Forelimb muscle (tissue), 1 donor: ENCODE measurements around the gene BBX. TPM values are rescaled to one million over a fixed set of nuclear protein-coding genes. Genes with fewer than 3 reads are reported as not detected.

Experiments
- DNase-seq: peaks from one replicate; pipeline ENCODE4 v3.0.0-alpha.2; 2013; ENCODE audit warnings: low read depth
- polyA plus RNA-seq: library from polyadenylated mRNA; unstranded; fragments of 120-200 nt; gene quantifications from one replicate; pipeline ENCODE4 v1.2.1, GENCODE V29; 2013; ENCODE audit not compliant: insufficient read length

BBX gene
- polyA plus RNA-seq, 1 donor, result 42.0 TPM

GRCh38 chr3:107745354-107745753 is 222.6 kb downstream of the BBX start:
- no peak for DNase-seq

GRCh38 chr3:107752202-107752990 is 229.6 kb downstream of the BBX start:
- DNase-seq, result no peak

- DNase-seq, result no peak
These were observed 230.7 kb downstream of the BBX start for GRCh38 chr3:107753494-107753893.

- DNase-seq, result no peak
These were observed 231.2 kb downstream of the BBX start for GRCh38 chr3:107753976-107754375.

- no peak for DNase-seq
These were observed 233.9 kb downstream of the BBX start for GRCh38 chr3:107756649-107757048.

GRCh38 chr3:107757140-107757539 is 234.4 kb downstream of the BBX start:
- no peak for DNase-seq

- no peak for DNase-seq
These were observed 237.4 kb downstream of the BBX start for GRCh38 chr3:107760144-107760543.

- DNase-seq, result no peak
These were observed 238.6 kb downstream of the BBX start for GRCh38 chr3:107761391-107761790.

GRCh38 chr3:107765524-107765923 is 242.8 kb downstream of the BBX start:
- DNase-seq, result no peak

- no peak for DNase-seq
These were observed 245.3 kb downstream of the BBX start for GRCh38 chr3:107767897-107768605.

- no peak for DNase-seq
These were observed 247.1 kb downstream of the BBX start for GRCh38 chr3:107769882-107770281.

- no peak for DNase-seq
These were observed 249.3 kb downstream of the BBX start for GRCh38 chr3:107772016-107772415.

- no peak for DNase-seq
These were observed 253.2 kb downstream of the BBX start for GRCh38 chr3:107775974-107776373.

GRCh38 chr3:107781253-107781652 is 258.5 kb downstream of the BBX start:
- no peak for DNase-seq

- DNase-seq, result no peak
These were observed 259.3 kb downstream of the BBX start for GRCh38 chr3:107782054-107782453.

- DNase-seq, result no peak
These were observed 267.9 kb downstream of the BBX start for GRCh38 chr3:107790612-107791011.

GRCh38 chr3:107791027-107791426 is 268.3 kb downstream of the BBX start:
- DNase-seq, result no peak

- DNase-seq, result no peak
These were observed 268.7 kb downstream of the BBX start for GRCh38 chr3:107791450-107791849.

GRCh38 chr3:107794664-107795443 is 272.1 kb downstream of the BBX start:
- DNase-seq, result no peak

GRCh38 chr3:107795514-107796094 is 272.8 kb downstream of the BBX start:
- no peak for DNase-seq

- DNase-seq, result no peak
These were observed 274.0 kb downstream of the BBX start for GRCh38 chr3:107796791-107797190.

- DNase-seq, result no peak
These were observed 274.8 kb downstream of the BBX start for GRCh38 chr3:107797586-107797985.
